ENCODE data around the gene WARS2.

The WARS2 gene

GRCh38 chr1:119079881-119080280 lies 60.6 kb downstream of the WARS2 start:
- TF ChIP-seq, protein P1, sequence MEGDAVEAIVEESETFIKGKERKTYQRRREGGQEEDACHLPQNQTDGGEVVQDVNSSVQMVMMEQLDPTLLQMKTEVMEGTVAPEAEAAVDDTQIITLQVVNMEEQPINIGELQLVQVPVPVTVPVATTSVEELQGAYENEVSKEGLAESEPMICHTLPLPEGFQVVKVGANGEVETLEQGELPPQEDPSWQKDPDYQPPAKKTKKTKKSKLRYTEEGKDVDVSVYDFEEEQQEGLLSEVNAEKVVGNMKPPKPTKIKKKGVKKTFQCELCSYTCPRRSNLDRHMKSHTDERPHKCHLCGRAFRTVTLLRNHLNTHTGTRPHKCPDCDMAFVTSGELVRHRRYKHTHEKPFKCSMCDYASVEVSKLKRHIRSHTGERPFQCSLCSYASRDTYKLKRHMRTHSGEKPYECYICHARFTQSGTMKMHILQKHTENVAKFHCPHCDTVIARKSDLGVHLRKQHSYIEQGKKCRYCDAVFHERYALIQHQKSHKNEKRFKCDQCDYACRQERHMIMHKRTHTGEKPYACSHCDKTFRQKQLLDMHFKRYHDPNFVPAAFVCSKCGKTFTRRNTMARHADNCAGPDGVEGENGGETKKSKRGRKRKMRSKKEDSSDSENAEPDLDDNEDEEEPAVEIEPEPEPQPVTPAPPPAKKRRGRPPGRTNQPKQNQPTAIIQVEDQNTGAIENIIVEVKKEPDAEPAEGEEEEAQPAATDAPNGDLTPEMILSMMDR (conservative IDR thresholded peaks at IDR 0.05; ENCODE audit: low read depth, low read length), result no peak
- DNase-seq (ENCODE audit: low read depth), result no peak
- no peak overlapping the region for H3K4me3 ChIP-seq (ENCODE audit: low read length)

DNA sequence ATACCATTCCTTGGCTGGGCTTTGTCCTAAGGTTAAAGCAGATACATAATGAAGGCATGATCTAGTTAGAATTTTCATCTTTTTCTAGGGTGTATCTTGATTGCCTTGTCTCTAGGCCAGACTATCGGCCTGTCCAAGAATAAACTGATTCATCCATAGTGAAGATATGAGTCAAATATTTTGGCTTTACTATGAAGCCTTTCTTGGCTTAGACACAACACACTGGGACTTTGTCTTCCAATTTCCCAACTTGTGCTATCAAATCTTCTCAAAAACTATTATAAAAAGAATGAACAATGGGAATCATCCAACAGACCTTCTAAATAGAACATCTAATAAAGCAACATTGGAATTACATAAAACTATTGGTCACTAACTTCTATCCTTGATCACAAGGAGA lies 64.8 kb downstream of the WARS2 start:
- H3K4me3 ChIP-seq (ENCODE audit: low read length), result no peak overlapping the region
- DNase-seq (ENCODE audit: low read depth), result no peak
- TF ChIP-seq, protein P1 (conservative IDR thresholded peaks at IDR 0.05; ENCODE audit: low read depth, low read length), result no peak

DNA sequence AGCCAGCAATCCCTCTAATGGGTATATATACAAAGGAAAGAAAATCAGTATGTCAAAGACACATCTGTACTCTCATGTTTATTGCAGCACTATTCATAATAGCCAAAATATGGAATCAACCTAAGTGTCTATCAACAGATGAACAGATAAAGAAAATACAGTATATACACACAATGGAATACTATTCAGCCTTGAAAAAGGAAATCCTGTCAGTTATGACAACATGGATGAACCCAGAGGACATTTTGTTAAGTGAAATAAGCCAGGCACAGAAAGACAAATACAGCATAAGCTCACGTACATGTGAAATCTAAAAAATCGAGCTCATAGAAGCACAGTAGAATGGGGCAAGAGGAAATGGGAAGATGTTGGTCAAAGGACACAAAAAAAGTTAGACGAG lies 69.1 kb downstream of the WARS2 start:
- TF ChIP-seq, protein P1 (conservative IDR thresholded peaks at IDR 0.05; ENCODE audit: low read depth, low read length), result no peak
- no peak for DNase-seq (ENCODE audit: low read depth)
- H3K4me3 ChIP-seq (ENCODE audit: low read length), result no peak overlapping the region

- no peak for DNase-seq (ENCODE audit: low read depth)
- H3K4me3 ChIP-seq (ENCODE audit: low read length), result no peak overlapping the region
- TF ChIP-seq, protein P1 (conservative IDR thresholded peaks at IDR 0.05; ENCODE audit: low read depth, low read length), result no peak
These were observed 70.8 kb downstream of the WARS2 start for GRCh38 chr1:119069682-119070081.

- no peak overlapping the region for H3K4me3 ChIP-seq (ENCODE audit: low read length)
- DNase-seq (ENCODE audit: low read depth), result no peak
- TF ChIP-seq, protein P1 (conservative IDR thresholded peaks at IDR 0.05; ENCODE audit: low read depth, low read length), result no peak
These were observed 72.0 kb downstream of the WARS2 start for GRCh38 chr1:119068427-119068826.

- DNase-seq (ENCODE audit: low read depth), result no peak
- TF ChIP-seq, protein P1 (conservative IDR thresholded peaks at IDR 0.05; ENCODE audit: low read depth, low read length), result no peak
- H3K4me3 ChIP-seq (ENCODE audit: low read length), result no peak overlapping the region
These were observed 78.8 kb downstream of the WARS2 start for GRCh38 chr1:119061700-119062099.

- DNase-seq (ENCODE audit: low read depth), result no peak
- TF ChIP-seq, protein P1 (conservative IDR thresholded peaks at IDR 0.05; ENCODE audit: low read depth, low read length), result no peak
- no peak overlapping the region for H3K4me3 ChIP-seq (ENCODE audit: low read length)
These were observed 84.9 kb downstream of the WARS2 start for GRCh38 chr1:119055568-119055967.

Data from retinal pigment epithelial cell (primary cell).